Heart right ventricle (tissue), 16 donors: ENCODE measurements around the gene TRIP10. TPM values are rescaled to one million over a fixed set of nuclear protein-coding genes. Genes with fewer than 3 reads are reported as not detected.
A peak's percentile ranks its signal among the peaks of the same experiment; 100 is the strongest.

ENCODE experiments used
- ATAC-seq, 8 donors: fragments of 200-7000 bp; cut with Tn5 transposase; one replicate each; pipeline ENCODE4 v1.9.1; 2020; ENCODE audit warnings: mild to moderate bottlenecking in 8 of 8, moderate library complexity in 8 of 8, moderate number of reproducible peaks in 1 of 8
- DNase-seq, 2 donors: peaks; one replicate each; pipeline ENCODE4 v3.0.0-alpha.2; 2020
- H3K27ac ChIP-seq, 10 donors: fragments of 200-600 bp; sonication (generic) in 2 of 10; one replicate each; pipeline versions ENCODE4 v1.5.0 to v1.8.0; 2020 to 2022; ENCODE audit warnings: mild to moderate bottlenecking in 3 of 10
- H3K27me3 ChIP-seq, 7 donors: fragments of 200-600 bp; one replicate each; pipeline ENCODE4 v1.8.0; 2021 to 2022; ENCODE audit warnings: mild to moderate bottlenecking in 2 of 7
- H3K36me3 ChIP-seq, 9 donors: fragments of 200-600 bp; sonication (generic) in 1 of 9; one replicate each; pipeline versions ENCODE4 v1.5.0 to v1.8.0; 2020 to 2022; ENCODE audit warnings: mild to moderate bottlenecking in 2 of 9
- H3K4me1 ChIP-seq, 9 donors: fragments of 200-600 bp; sonication (generic) in 1 of 9; one replicate each; pipeline versions ENCODE4 v1.5.0 to v1.8.0; 2020 to 2022; ENCODE audit warnings: mild to moderate bottlenecking in 4 of 9
- H3K4me3 ChIP-seq, 10 donors: fragments of 200-600 bp; sonication (generic) in 2 of 10; one replicate each; pipeline versions ENCODE4 v1.5.0 to v1.8.0; 2020 to 2022; ENCODE audit warnings: mild to moderate bottlenecking in 7 of 10, moderate library complexity in 2 of 10
- H3K9me3 ChIP-seq, 11 donors: fragments of 200-600 bp in 10 of 11; sonication (generic) in 2 of 11; one replicate each; pipeline versions ENCODE4 v1.5.0 to v1.8.0; 2013 to 2022; ENCODE audit warnings: mild to moderate bottlenecking in 2 of 11, control low read depth in 1 of 11, moderate library complexity in 1 of 11
- CTCF ChIP-seq, 9 donors: fragments of 200-600 bp; sonication (generic) in 2 of 9; IDR thresholded peaks; one replicate each; pipeline versions ENCODE4 v1.5.0 to v1.8.0; 2021 to 2022; ENCODE audit warnings: antibody characterized with exemption in 9 of 9, mild to moderate bottlenecking in 5 of 9, moderate library complexity in 1 of 9
- WGBS, 2 donors: extraction: QIAGEN DNeasy Blood & Tissue Kit; methylation state at CpG; one replicate each; pipeline ENCODE4 v1.1.7; 2013; ENCODE audit warnings: inconsistent platforms in 1 of 2; 5-methylcytosine and 5-hydroxymethylcytosine counted together
- intact Hi-C, 10 donors: fragments of 100-400 bp; cut with DNase I; formaldehyde crosslinking; loops; one replicate each; pipeline versions ENCODE4 v1.11.1 to v1.14.2; 2022
- polyA plus RNA-seq, 2 donors: library from polyadenylated mRNA; stranded (reverse); fragments of 200-250 nt; gene quantifications; one replicate each; pipeline ENCODE4 v1.2.3, GENCODE V29; 2013
- total RNA-seq, 10 donors: library from RNA; stranded (reverse); fragmentation: NEBNext Ultra II Directional in 3 of 10; extraction: Animal tissue kit (Norgen Biotek cat#: 25700) in 3 of 10; gene quantifications; one replicate each; pipeline versions ENCODE4 v1.2.1 to v1.2.4, GENCODE V29; 2021 to 2023
- donor health status: Arrhythmogenic right ventricular cardiomyopathy.
- donor health status: ischemic (EF 13 %, LVEDD 7.1; RV severe dilation, severe dysfunction).
- donor health status: healthy with polysubstance abuse.
- donor health status: DM: no; HTN: yes; CAD: no.
- donor health status: DM: no; HTN: no; CAD: no.
- donor health status: ischemic (EF 25% LVEDD 6.9; RV normal size, moderate dysfunction).
- donor health status: ischemic (EF 25% LVEDD 5.7; RV mildly dilated, moderate dysfunction).
- donor health status: healthy.
- donor health status: DM: yes; HTN: yes; CAD: no.
- donor health status: Ischemic cardiomyopathy.
- donor health status: ischemic (EF 35%, LVEDD 5.7; RV mildly dilated, moderate dysfunction).
- donor health status: nonischemic (EF 11% LVEDD 7.7; RV severe dilation, severe dysfunction).
- donor health status: DM: yes; HTN: yes; CAD: no.
- donor health status: PGD.
- donor health status: ischemic (EF 29% LVEDD 5.4; RV normal size, mild dysfunction).
- donor health status: nonischemic (EF 23%, LVEDD 6.1; RV moderate dilation, normal function).

TRIP10 gene
- total and polyA plus RNA-seq, 12 donors: 60.6 to 314 (median 76.0) TPM

- peaks cover 0 to 11% (median 0%) of the 10 kb centered on the region in 7 donors for H3K27me3 ChIP-seq
- no peak overlapping the region for H3K4me3 ChIP-seq
- no peaks in the 10 kb centered on the region for H3K9me3 ChIP-seq
- intact Hi-C loops: no loop called here
- H3K36me3 ChIP-seq: no peaks in the 10 kb centered on the region
- H3K4me1 ChIP-seq: peaks cover 0 to 56% (median 0%) of the 10 kb centered on the region in 9 donors
- no peak for TF ChIP-seq CTCF (IDR thresholded peaks at IDR 0.05)
- H3K27ac ChIP-seq: peak overlapping the region in 3 of 10 donors; percentile 11 to 44 (median 35)
- 54 to 60% methylated on average over 5 of the region's 5 CpGs for WGBS, 2 donors
- DNase-seq (no peak), ATAC-seq (no peak)
Measured at GRCh38 chr19:6723738-6724137, 15.7 kb upstream of the TRIP10 start.

- no peak for ATAC-seq
- peaks cover 0 to 11% (median 0%) of the 10 kb centered on the region in 7 donors for H3K27me3 ChIP-seq
- peaks cover 0 to 66% (median 0%) of the 10 kb centered on the region in 9 donors for H3K4me1 ChIP-seq
- DNase-seq: no peak
- H3K4me3 ChIP-seq: no peak overlapping the region
- 69 to 70% methylated on average over 15 of the region's 15 CpGs for WGBS, 2 donors
- peak overlapping the region in 1 of 10 donors; percentile 14 for H3K27ac ChIP-seq
- no peak for TF ChIP-seq CTCF (IDR thresholded peaks at IDR 0.05)
- no peaks in the 10 kb centered on the region for H3K9me3 ChIP-seq
- H3K36me3 ChIP-seq: peaks cover 0 to 3% (median 0%) of the 10 kb centered on the region in 9 donors
- intact Hi-C loops: no loop called here
Measured at GRCh38 chr19:6724631-6725492, 14.6 kb upstream of the TRIP10 start.

GRCh38 chr19:6725513-6726231, 13.8 kb upstream of the TRIP10 start:
- DNase-seq (no peak), ATAC-seq (no peak)
- H3K27me3 ChIP-seq: peaks cover 0 to 11% (median 0%) of the 10 kb centered on the region in 7 donors
- H3K9me3 ChIP-seq: no peaks in the 10 kb centered on the region
- peaks cover 0 to 66% (median 0%) of the 10 kb centered on the region in 9 donors for H3K4me1 ChIP-seq
- 83 to 87% methylated on average over 16 of the region's 16 CpGs for WGBS, 2 donors
- intact Hi-C loops: no loop called here
- no peak overlapping the region for H3K4me3 ChIP-seq
- peaks cover 0 to 7% (median 0%) of the 10 kb centered on the region in 9 donors for H3K36me3 ChIP-seq
- TF ChIP-seq CTCF (IDR thresholded peaks at IDR 0.05): no peak
- H3K27ac ChIP-seq: no peak overlapping the region

GRCh38 chr19:6728346-6728745, 11.1 kb upstream of the TRIP10 start:
- H3K4me1 ChIP-seq: peaks cover 0 to 39% (median 0%) of the 10 kb centered on the region in 9 donors
- 30% methylated on average over 8 of the region's 8 CpGs for WGBS, 2 donors
- peak in 6 of 8 donors; percentile 13 to 49 (median 38) for ATAC-seq
- intact Hi-C loops: no loop called here
- peaks cover 0 to 26% (median 9%) of the 10 kb centered on the region in 9 donors for H3K36me3 ChIP-seq
- H3K27ac ChIP-seq: peak overlapping the region in 1 of 10 donors; percentile 66
- DNase-seq: no peak
- H3K27me3 ChIP-seq: peaks cover 0 to 11% (median 0%) of the 10 kb centered on the region in 7 donors
- H3K9me3 ChIP-seq: no peaks in the 10 kb centered on the region
- no peak for TF ChIP-seq CTCF (IDR thresholded peaks at IDR 0.05)
- no peak overlapping the region for H3K4me3 ChIP-seq
